HCT116 (cell line): ENCODE results near the gene TPST1. TPM values are rescaled to one million over a fixed set of nuclear protein-coding genes. Genes with fewer than 3 reads are reported as not detected.
A peak's percentile ranks its signal among the peaks of the same experiment; 100 is the strongest.

ENCODE experiments used
- ATAC-seq: fragments of 200-7000 bp; cut with Tn5 transposase; 2 replicates; pipeline ENCODE4 v1.9.1; 2020; ENCODE audit warnings: mild to moderate bottlenecking, moderate library complexity
- BruUV-seq: library from RNA; stranded (reverse); fragments of 400-500 nt; replicated peaks from 2 replicates; lab custom pipeline; 2021; lab: Mats Ljungman, UMichigan
- CTCF ChIA-PET: fragments of 300-600 bp; sonication (Branson Sonifier 250); formaldehyde crosslinking; loops from one replicate; lab custom pipeline; 2021; ENCODE audit warnings: antibody characterized with exemption; lab: Charles Lee
- POLR2A ChIA-PET: fragments of 300-600, 350-600 bp; sonication (Branson Sonifier 250); formaldehyde crosslinking; loops from one replicate; lab custom pipeline; 2021; ENCODE audit warnings: antibody characterized with exemption; lab: Charles Lee
- RAD21 ChIA-PET, 2 experiments: fragments of 300-600 bp; sonication (Branson Sonifier 250); formaldehyde crosslinking; loops; one replicate each; lab custom pipeline; 2023; ENCODE audit warnings: low total read pairs in 2 of 2; ENCODE audit not compliant: uncharacterized antibody in 2 of 2, unreplicated experiment in 2 of 2, low non-redundant PET in 1 of 2; lab: Charles Lee
- DNase-seq: peaks from one replicate; pipeline ENCODE4 v3.0.0-alpha.2; 2010; ENCODE audit warnings: low read depth, low spot score
- H2AFZ ChIP-seq: fragments of 200-600 bp; shearing (Covaris generic), sonication (generic); 2 replicates; pipeline ENCODE4 v1.6.1; 2017; ENCODE audit warnings: low read depth, mixed run types, mixed read lengths, antibody characterized with exemption, low read length; ENCODE audit not compliant: poor library complexity, severe bottlenecking
- H3K27ac ChIP-seq: 2 replicates; pipeline ENCODE4 v1.5.1; 2012; ENCODE audit warnings: low read depth, low read length
- H3K27me3 ChIP-seq: fragments of 200-600 bp; sonication (generic); 2 replicates; pipeline ENCODE4 v1.6.1; 2016; ENCODE audit warnings: mixed run types, low read length, mixed read lengths; ENCODE audit not compliant: insufficient read depth
- H3K36me3 ChIP-seq, 2 experiments: fragments of 200-500 bp in 1 of 2; fragments of 200-600 bp in 1 of 2; sonication (Bioruptor generic) in 1 of 2; sonication (generic) in 1 of 2; 2 replicates each; pipeline versions ENCODE4 v1.5.1 to v1.6.1; 2014 to 2016; ENCODE audit warnings: low read length in 2 of 2, inconsistent platforms in 1 of 2, mixed read lengths in 1 of 2, mixed run types in 1 of 2; ENCODE audit not compliant: insufficient read depth in 2 of 2, control insufficient read depth in 1 of 2
- H3K4me1 ChIP-seq, 2 experiments: fragments of 200-600 bp in 1 of 2; sonication (generic) in 1 of 2; 2 replicates each; pipeline versions ENCODE4 v1.5.1 to v1.6.1; 2012 to 2017; ENCODE audit warnings: low read length in 2 of 2, inconsistent platforms in 1 of 2, mild to moderate bottlenecking in 1 of 2, mixed read lengths in 1 of 2, mixed run types in 1 of 2, moderate library complexity in 1 of 2; ENCODE audit not compliant: insufficient read depth in 2 of 2, control insufficient read depth in 1 of 2
- H3K4me2 ChIP-seq: fragments of 200-600 bp; sonication (generic); 2 replicates; pipeline ENCODE4 v1.6.1; 2017; ENCODE audit warnings: mixed run types, low read length, mixed read lengths
- H3K4me3 ChIP-seq, 2 experiments: fragments of 200-600 bp in 1 of 2; sonication (generic) in 1 of 2; replicated peaks in 1 of 2; 2 replicates each; pipeline ENCODE4 v1.5.1; 2011 to 2016; ENCODE audit warnings: low read length in 2 of 2, control low read depth in 1 of 2, low read depth in 1 of 2, mild to moderate bottlenecking in 1 of 2, mixed read lengths in 1 of 2, mixed run types in 1 of 2
- H3K79me2 ChIP-seq: fragments of 200-600 bp; sonication (generic); 2 replicates; pipeline ENCODE4 v1.6.1; 2017; ENCODE audit warnings: mild to moderate bottlenecking, mixed run types, low read length, moderate library complexity, mixed read lengths; ENCODE audit not compliant: insufficient read depth
- H3K9ac ChIP-seq: fragments of 200-600 bp; sonication (generic); 2 replicates; pipeline ENCODE4 v1.6.1; 2016; ENCODE audit warnings: low read length, mixed read lengths
- H3K9me2 ChIP-seq: fragments of 200-600 bp; sonication (generic), shearing (Covaris generic); 2 replicates; pipeline ENCODE4 v1.6.1; 2017; ENCODE audit warnings: mixed run types, mild to moderate bottlenecking, moderate library complexity; ENCODE audit not compliant: insufficient read depth
- H3K9me3 ChIP-seq, 2 experiments: fragments of 200-500 bp in 1 of 2; fragments of 200-600 bp in 1 of 2; sonication (Bioruptor generic) in 1 of 2; sonication (generic) in 1 of 2; 2 replicates each; pipeline ENCODE4 v1.6.1; 2014 to 2017; ENCODE audit warnings: low read length in 2 of 2, mixed read lengths in 2 of 2, inconsistent platforms in 1 of 2, low read depth in 1 of 2, mild to moderate bottlenecking in 1 of 2, mixed run types in 1 of 2, moderate library complexity in 1 of 2; ENCODE audit not compliant: control insufficient read depth in 1 of 2, insufficient read depth in 1 of 2
- H4K20me1 ChIP-seq: fragments of 200-600 bp; sonication (generic), shearing (Covaris generic); 2 replicates; pipeline ENCODE4 v1.6.1; 2017; ENCODE audit warnings: mixed run types, mild to moderate bottlenecking, moderate library complexity; ENCODE audit not compliant: insufficient read depth
- CEBPB ChIP-seq: IDR thresholded peaks from 2 replicates; pipeline ENCODE4 v1.6.1; 2012; ENCODE audit warnings: low read depth
- JUND ChIP-seq: IDR thresholded peaks from 2 replicates; pipeline ENCODE4 v1.6.1; 2012
- RAD21 ChIP-seq: IDR thresholded peaks from 2 replicates; pipeline ENCODE4 v1.6.1; 2012; ENCODE audit warnings: low read depth, mild to moderate bottlenecking
- REST ChIP-seq: IDR thresholded peaks from 2 replicates; pipeline ENCODE4 v1.6.1; 2012; ENCODE audit warnings: low read depth
- ZNF274 ChIP-seq: fragments of 200-500 bp; sonication (Bioruptor generic); IDR thresholded peaks from 2 replicates; pipeline ENCODE4 v1.6.1; 2014; ENCODE audit warnings: mild to moderate bottlenecking, low read depth, low read length, inconsistent platforms
- intact Hi-C: fragments of 100-400 bp; cut with micrococcal nuclease; formaldehyde crosslinking; loops from 2 replicates; pipeline ENCODE4 v1.10.0; 2022
- total RNA-seq: library from RNA; stranded (reverse); gene quantifications from one replicate; pipeline ENCODE4 v1.2.1, GENCODE V29; 2021; ENCODE audit not compliant: unreplicated experiment

The TPST1 gene
- total RNA-seq, 1 experiment from 2014 or later, result 11.4 TPM

- H3K27me3 ChIP-seq, result no peaks in the 10 kb centered on the region
- DNase-seq, result peak; percentile 32
- POLR2A ChIA-PET, result no interaction called here
These were observed 174.5 kb downstream of the TPST1 start for GRCh38 chr7:66379542-66380160.

More at GRCh38 chr7:66379542-66380160, 174.5 kb downstream of the TPST1 start:
- TSS peak; percentile 56 for BruUV-seq
- H3K27ac ChIP-seq, result peak overlapping the region; percentile 61; the same call in 1 of the 2 replicates
- H3K4me1 ChIP-seq, result peaks cover 13 to 35% of the 10 kb centered on the region in 2 experiments
- peak overlapping the region in 1 of 2 experiments; percentile 16; a peak in 2 of 4 replicates for H3K4me3 ChIP-seq
- ChIA-PET CTCF (interaction anchor here (1.1 kb wide), 1 partner anchor 17 kb away, joined by 3 read pairs; no protein-coding TSS in a partner anchor), RAD21 (interaction anchor here in 1 of 2 experiments (0.6 to 1.6 kb wide), 2 partner anchors 173 to 349 kb away, joined by 3 to 5 read pairs; no protein-coding TSS in a partner anchor)
- no peaks in the 10 kb centered on the region for H3K9me2 ChIP-seq
- H3K79me2 ChIP-seq, result no peaks in the 10 kb centered on the region
- H3K9me3 ChIP-seq, result no peaks in the 10 kb centered on the region
- no peaks in the 10 kb centered on the region for H3K36me3 ChIP-seq
- H4K20me1 ChIP-seq, result no peaks in the 10 kb centered on the region
- intact Hi-C loops, result no loop called here
- peak overlapping the region; percentile 71 for H3K4me2 ChIP-seq
- peak; percentile 41 for ATAC-seq
- peak overlapping the region; percentile 8 for H3K9ac ChIP-seq
- TF ChIP-seq ZNF274 (no peak), RAD21 (no peak), JUND (peak; percentile 3; the same call in 1 of the 2 replicates), REST (no peak), CEBPB (no peak)
- no peak overlapping the region for H2AFZ ChIP-seq
